H1 (cell line): Measurements from ENCODE around the gene TCAF1. TPM values are rescaled to one million over a fixed set of nuclear protein-coding genes. Genes with fewer than 3 reads are reported as not detected.

Experiments used
- CHD2 ChIP-seq: IDR thresholded peaks from 2 replicates; pipeline ENCODE4 v1.6.1; 2012; ENCODE audit warnings: low read length, improper control_type of control experiment
- EGR1 ChIP-seq: IDR thresholded peaks from 2 replicates; pipeline ENCODE4 v1.6.1; 2011; ENCODE audit warnings: low read depth, low read length, borderline replicate concordance
- KDM5A ChIP-seq: fragments of 200-600 bp; IDR thresholded peaks from 2 replicates; pipeline ENCODE4 v1.7.1; 2012; ENCODE audit warnings: mild to moderate bottlenecking, low read length, inconsistent platforms, mixed read lengths
- POLR2AphosphoS5 ChIP-seq: IDR thresholded peaks from 2 replicates; pipeline ENCODE4 v1.6.1; 2011; ENCODE audit warnings: low read depth, low read length
- polyA plus RNA-seq, 7 experiments: library from polyadenylated mRNA; depleted of rRNA in 3 of 7; stranded (reverse) in 5 of 7; unstranded in 2 of 7; fragments of >200 nt in 5 of 7; fragments of 200-250 nt in 2 of 7; gene quantifications; 1 replicate in 5 of 7; 2 replicates in 1 of 7; 4 replicates in 1 of 7; pipeline versions ENCODE4 v1.2.1 to v1.2.3, GENCODE V29; 2011 to 2013; ENCODE audit warnings: missing spikeins in 2 of 7, mixed read lengths in 2 of 7
- total RNA-seq: library from RNA; stranded (reverse); fragmentation: NEBNext Ultra II Directional; extraction: Animal tissue kit (Norgen Biotek cat#: 25700); gene quantifications from 2 replicates; pipeline ENCODE4 v1.2.1, GENCODE V29; 2021

Gene TCAF1
- total and polyA plus RNA-seq, 2 of the 8 experiments (the other 6 are each of a cell fraction or from before 2014, with no cell fraction given): 9.6 to 28.0 TPM

GRCh38 chr7:143908120-143908519, 6.1 kb upstream of the TCAF1 start (continued):
- TF ChIP-seq POLR2AphosphoS5: no peak
- TF ChIP-seq EGR1: no peak
- no peak for TF ChIP-seq CHD2
- no peak for TF ChIP-seq KDM5A
